Measurements from ENCODE around the gene JAK3. TPM values are rescaled to one million over a fixed set of nuclear protein-coding genes. Genes with fewer than 3 reads are reported as not detected.
"Not testable (repeated sequence)": the region's sequence is repeated elsewhere in the genome, so short reads cannot be mapped to it uniquely, and the experiment has no call there.

The JAK3 gene
- polyA plus RNA-seq (2013, experiment 1 of 2; ENCODE audit: insufficient read length), result 3.7 TPM
- polyA plus RNA-seq (2013, experiment 2 of 2; ENCODE audit: insufficient read length), result 3.1 TPM

- DNase-seq, result peak; percentile 86
Observed at GRCh38 chr19:17847538-17848366, at the start of gene JAK3. JAK3 (minus strand) TSS chr19:17847982; CDS start chr19:17844417, 3,565 bp downstream.

- DNase-seq, result no peak
Observed at GRCh38 chr19:17893766-17894165, 46.0 kb upstream of the JAK3 start.

GRCh38 chr19:17889609-17890214 lies 41.9 kb upstream of the JAK3 start:
- DNase-seq, result peak; percentile 55

- no peak for DNase-seq
Observed at GRCh38 chr19:17888260-17888659, 40.5 kb upstream of the JAK3 start.

- DNase-seq, result not testable (repeated sequence)
Observed at GRCh38 chr19:17887221-17887620, 39.4 kb upstream of the JAK3 start.

- DNase-seq, result no peak
Observed at GRCh38 chr19:17886515-17886914, 38.7 kb upstream of the JAK3 start.

- DNase-seq, result no peak
Observed at GRCh38 chr19:17883627-17884410, 36.0 kb upstream of the JAK3 start.

- DNase-seq, result no peak
Observed at GRCh38 chr19:17881701-17882100, 33.9 kb upstream of the JAK3 start.

GRCh38 chr19:17879466-17879865 lies 31.7 kb upstream of the JAK3 start:
- DNase-seq, result no peak

GRCh38 chr19:17877696-17878095 lies 29.9 kb upstream of the JAK3 start:
- DNase-seq, result no peak

- DNase-seq, result no peak
Observed at GRCh38 chr19:17874758-17875135, 27.0 kb upstream of the JAK3 start.

GRCh38 chr19:17873786-17874757 lies 26.3 kb upstream of the JAK3 start:
- DNase-seq, result no peak

- no peak for DNase-seq
Observed at GRCh38 chr19:17872251-17873001, 24.6 kb upstream of the JAK3 start.

- DNase-seq, result no peak
Observed at GRCh38 chr19:17871878-17872250, 24.1 kb upstream of the JAK3 start, which contains the start of gene SLC5A5. SLC5A5 (plus strand) TSS chr19:17871945; CDS start chr19:17872320, 375 bp downstream.

- DNase-seq, result no peak
Observed at GRCh38 chr19:17871032-17871877, 23.5 kb upstream of the JAK3 start.

GRCh38 chr19:17869114-17869608 lies 21.4 kb upstream of the JAK3 start:
- no peak for DNase-seq

- no peak for DNase-seq
Observed at GRCh38 chr19:17868669-17869068, 20.9 kb upstream of the JAK3 start.

- no peak for DNase-seq
Observed at GRCh38 chr19:17866964-17867486, 19.2 kb upstream of the JAK3 start.

GRCh38 chr19:17866312-17866963 lies 18.7 kb upstream of the JAK3 start:
- no peak for DNase-seq

Data from fibroblast of skin of scalp (primary cell).